H1 (cell line): Measurements from ENCODE around the gene RXRA. TPM values are rescaled to one million over a fixed set of nuclear protein-coding genes. Genes with fewer than 3 reads are reported as not detected.

Source experiments
- BRCA1 ChIP-seq: IDR thresholded peaks from 2 replicates; pipeline ENCODE4 v1.6.1; 2012; ENCODE audit warnings: low read depth, low read length, improper control_type of control experiment
- GTF2F1 ChIP-seq: IDR thresholded peaks from 2 replicates; pipeline ENCODE4 v1.6.1; 2012; ENCODE audit warnings: low read depth, low read length, improper control_type of control experiment, borderline replicate concordance
- TAF7 ChIP-seq: optimal IDR thresholded peaks from 2 replicates; pipeline ENCODE3; 2011; ENCODE audit warnings: low read depth, mild to moderate bottlenecking, inconsistent platforms, low read length, moderate library complexity, borderline replicate concordance
- USF2 ChIP-seq: IDR thresholded peaks from 2 replicates; pipeline ENCODE4 v1.6.1; 2011; ENCODE audit warnings: low read length, improper control_type of control experiment
- polyA plus RNA-seq, 7 experiments: library from polyadenylated mRNA; depleted of rRNA in 3 of 7; stranded (reverse) in 5 of 7; unstranded in 2 of 7; fragments of >200 nt in 5 of 7; fragments of 200-250 nt in 2 of 7; gene quantifications; 1 replicate in 5 of 7; 2 replicates in 1 of 7; 4 replicates in 1 of 7; pipeline versions ENCODE4 v1.2.1 to v1.2.3, GENCODE V29; 2011 to 2013; ENCODE audit warnings: missing spikeins in 2 of 7, mixed read lengths in 2 of 7
- total RNA-seq: library from RNA; stranded (reverse); fragmentation: NEBNext Ultra II Directional; extraction: Animal tissue kit (Norgen Biotek cat#: 25700); gene quantifications from 2 replicates; pipeline ENCODE4 v1.2.1, GENCODE V29; 2021

RXRA gene
- total and polyA plus RNA-seq, 2 of the 8 experiments (the other 6 are each of a cell fraction or from before 2014, with no cell fraction given), result 9.8 to 29.4 TPM

- TF ChIP-seq GTF2F1 (no peak), BRCA1 (no peak), TAF7 (no peak), USF2 (no peak)
Measured at GRCh38 chr9:134425401-134425800, 99.1 kb downstream of the RXRA start (continued).
